GM23338 (cell line): ENCODE data around the gene RCSD1.

Experiments used
- CTCF ChIP-seq, 2 experiments: fragments of 200-600 bp in 1 of 2; sonication (generic) in 1 of 2; conservative IDR thresholded peaks; 2 replicates each; pipeline versions ENCODE4 v1.5.1 to v1.6.1; 2016 to 2017; ENCODE audit warnings: antibody characterized with exemption in 2 of 2, low read depth in 2 of 2, mild to moderate bottlenecking in 2 of 2, moderate library complexity in 1 of 2
- EZH2 ChIP-seq: fragments of 200-600 bp; sonication (generic); IDR thresholded peaks from one replicate; pipeline ENCODE4 v1.8.0; 2017; ENCODE audit warnings: antibody characterized with exemption, mild to moderate bottlenecking, low read depth; ENCODE audit not compliant: unreplicated experiment
- JUNB ChIP-seq: IDR thresholded peaks from one replicate; pipeline ENCODE4 v1.6.1; 2016; ENCODE audit warnings: antibody characterized with exemption; ENCODE audit not compliant: unreplicated experiment
- POLR2AphosphoS5 ChIP-seq: IDR thresholded peaks from 2 replicates; pipeline ENCODE4 v1.6.1; 2016; ENCODE audit warnings: antibody characterized with exemption, low read depth
- REST ChIP-seq: IDR thresholded peaks from one replicate; pipeline ENCODE4 v1.6.1; 2018; ENCODE audit warnings: antibody characterized with exemption; ENCODE audit not compliant: unreplicated experiment

GRCh38 chr1:167582064-167582463 lies 48.0 kb upstream of the RCSD1 start:
- TF ChIP-seq CTCF (conservative IDR thresholded peaks at IDR 0.05; ENCODE audit: low read depth in 2 of 2): no peak
- no peak for TF ChIP-seq REST
- no peak for TF ChIP-seq JUNB
- TF ChIP-seq POLR2AphosphoS5: no peak
- no peak for TF ChIP-seq EZH2
